NCI-H2227 treated with DMSO at 0.1 percent for 48 hours (cell line): ENCODE data around the gene ZNF705A.
"Not testable (repeated sequence)": the region's sequence is repeated elsewhere in the genome, so short reads cannot be mapped to it uniquely, and the experiment has no call there.

Experiments
- DNase-seq: peaks from one replicate; lab custom pipeline; 2025; lab: John Stamatoyannopoulos, UW

Gene ZNF705A

DNA sequence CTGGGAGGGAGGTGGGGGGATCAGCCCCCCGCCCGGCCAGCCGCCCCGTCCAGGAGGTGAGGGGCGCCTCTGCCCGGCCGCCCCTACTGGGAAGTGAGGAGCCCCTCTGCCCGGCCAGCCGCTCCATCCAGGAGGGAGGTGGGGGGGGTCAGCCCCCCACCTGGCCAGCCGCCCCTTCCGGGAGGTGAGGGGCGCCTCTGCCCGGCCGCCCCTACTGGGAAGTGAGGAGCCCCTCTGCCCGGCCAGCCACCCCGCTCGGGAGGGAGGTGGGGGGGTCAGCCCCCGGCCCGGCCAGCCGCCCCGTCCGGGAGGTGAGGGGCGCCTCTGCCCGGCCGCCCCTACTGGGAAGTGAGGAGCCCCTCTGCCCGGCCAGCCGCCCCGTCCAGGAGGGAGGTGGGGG is 27.4 kb downstream of the ZNF705A start:
- not testable (repeated sequence) for DNase-seq

DNA sequence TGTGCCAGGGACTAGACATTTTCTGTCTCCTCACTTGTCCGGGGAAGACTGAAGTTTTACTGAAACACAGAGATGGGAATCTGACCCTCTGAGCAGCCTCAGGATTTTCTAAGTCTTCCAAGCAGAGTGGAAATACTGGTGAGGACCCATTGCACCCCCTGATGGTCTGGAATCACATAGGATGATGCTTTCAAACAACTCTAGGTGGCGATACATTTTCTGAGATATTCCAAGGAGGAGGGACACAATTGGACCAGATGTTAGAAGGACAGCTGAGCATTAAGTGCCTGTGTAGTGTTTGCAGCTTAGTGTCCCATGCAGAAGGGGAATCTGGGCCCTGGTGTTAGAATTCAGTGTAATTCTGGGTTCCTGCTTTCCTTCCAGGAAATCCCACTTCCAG is 31.3 kb downstream of the ZNF705A start:
- DNase-seq = not testable (repeated sequence)

DNA sequence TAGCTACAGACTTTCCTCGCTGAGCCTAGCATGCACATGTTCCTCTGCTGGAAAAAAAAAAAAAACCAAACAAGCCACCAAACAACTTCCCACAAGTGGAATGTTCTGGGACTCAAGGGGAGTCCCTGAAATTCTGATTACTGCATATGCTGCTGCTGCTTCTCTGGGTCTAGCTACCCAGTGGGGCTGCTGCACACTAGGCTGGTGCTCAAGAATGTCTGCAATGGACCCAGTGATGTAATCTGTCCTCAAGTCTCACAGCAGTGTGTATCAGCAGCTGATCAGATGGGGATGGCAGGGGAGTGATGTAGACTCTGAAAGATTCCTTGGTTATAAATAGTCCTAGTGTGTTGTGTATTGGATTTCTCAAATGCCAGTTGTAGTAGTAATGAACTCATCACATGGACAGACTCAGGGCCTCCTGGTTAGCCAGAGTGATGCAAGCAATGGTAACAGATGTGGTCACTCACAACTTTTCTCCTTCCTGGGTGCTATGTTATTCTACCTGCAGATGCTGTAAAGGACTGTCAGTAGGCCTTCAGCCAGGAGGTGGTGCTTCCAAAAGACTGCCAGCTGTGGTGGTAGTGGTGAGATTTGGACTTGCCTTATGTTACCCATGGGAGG is 41.0 kb downstream of the ZNF705A start:
- DNase-seq = not testable (repeated sequence)

- not testable (repeated sequence) for DNase-seq
Observed at GRCh38 chr12:8218711-8219382, 62.0 kb downstream of the ZNF705A start.

GRCh38 chr12:8221375-8221774 is 64.6 kb downstream of the ZNF705A start:
- not testable (repeated sequence) for DNase-seq

DNA sequence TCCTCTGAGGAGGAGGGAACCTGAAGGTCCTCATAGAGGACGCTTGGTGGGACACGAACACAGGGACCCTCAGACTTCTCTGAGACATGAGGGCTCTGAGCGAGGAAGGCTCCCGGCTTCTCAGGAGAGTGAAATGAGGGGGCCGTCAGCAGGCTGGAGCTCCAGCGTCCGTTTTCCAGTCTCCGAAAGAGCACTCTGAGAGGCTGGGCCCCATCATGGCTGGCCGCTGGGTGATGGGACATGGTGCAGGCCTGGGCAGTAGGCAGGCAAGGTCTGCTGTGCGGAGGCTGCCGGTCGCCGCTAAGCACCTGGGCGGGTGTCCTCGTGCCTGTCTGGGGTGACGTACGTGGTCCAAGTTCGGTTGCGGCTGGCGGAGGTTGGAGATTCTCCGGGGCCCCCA is 65.0 kb downstream of the ZNF705A start:
- DNase-seq = not testable (repeated sequence)

GRCh38 chr12:8222303-8222702 is 65.5 kb downstream of the ZNF705A start:
- DNase-seq = not testable (repeated sequence)

- not testable (repeated sequence) for DNase-seq
Observed at GRCh38 chr12:8223646-8224045, 66.8 kb downstream of the ZNF705A start.

DNA sequence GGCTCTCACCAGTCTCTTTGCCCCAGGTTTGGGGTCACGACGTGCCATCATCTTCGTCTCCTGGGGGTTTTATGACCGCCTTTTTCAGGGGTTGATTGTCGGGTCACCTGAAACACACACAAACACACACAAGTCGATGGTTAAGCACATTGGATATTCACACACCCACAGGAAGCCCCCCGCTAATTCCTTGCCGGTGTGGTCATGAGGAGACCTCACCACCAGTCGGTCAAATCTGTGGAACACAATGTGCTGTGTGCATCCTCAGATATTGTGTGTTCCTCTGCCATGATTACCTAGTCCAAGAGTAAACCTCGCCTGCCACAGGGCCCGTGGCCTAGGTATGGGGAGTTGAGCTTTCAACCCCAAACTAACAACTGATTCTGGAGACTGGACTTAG is 68.0 kb downstream of the ZNF705A start:
- DNase-seq = not testable (repeated sequence)

DNA sequence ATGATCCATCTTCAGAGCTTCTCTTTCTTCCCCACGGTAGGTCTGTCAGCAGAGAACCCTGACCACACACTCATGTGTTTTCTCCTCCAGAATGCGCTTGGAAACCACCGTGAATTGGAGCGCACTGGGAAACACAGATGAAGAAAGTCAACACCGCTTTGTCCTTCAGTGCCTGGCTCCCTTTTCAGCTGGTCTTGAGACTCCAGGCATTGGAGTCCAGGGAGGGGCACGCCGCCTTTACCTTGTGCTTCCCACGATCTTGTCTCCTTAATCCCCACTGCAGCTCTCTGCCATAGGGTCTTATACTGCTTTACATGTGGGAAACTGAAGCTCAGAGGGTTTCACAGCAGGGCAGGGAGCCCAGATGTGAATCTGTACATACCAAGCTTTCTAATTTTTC is 69.5 kb downstream of the ZNF705A start:
- DNase-seq = no peak

DNA sequence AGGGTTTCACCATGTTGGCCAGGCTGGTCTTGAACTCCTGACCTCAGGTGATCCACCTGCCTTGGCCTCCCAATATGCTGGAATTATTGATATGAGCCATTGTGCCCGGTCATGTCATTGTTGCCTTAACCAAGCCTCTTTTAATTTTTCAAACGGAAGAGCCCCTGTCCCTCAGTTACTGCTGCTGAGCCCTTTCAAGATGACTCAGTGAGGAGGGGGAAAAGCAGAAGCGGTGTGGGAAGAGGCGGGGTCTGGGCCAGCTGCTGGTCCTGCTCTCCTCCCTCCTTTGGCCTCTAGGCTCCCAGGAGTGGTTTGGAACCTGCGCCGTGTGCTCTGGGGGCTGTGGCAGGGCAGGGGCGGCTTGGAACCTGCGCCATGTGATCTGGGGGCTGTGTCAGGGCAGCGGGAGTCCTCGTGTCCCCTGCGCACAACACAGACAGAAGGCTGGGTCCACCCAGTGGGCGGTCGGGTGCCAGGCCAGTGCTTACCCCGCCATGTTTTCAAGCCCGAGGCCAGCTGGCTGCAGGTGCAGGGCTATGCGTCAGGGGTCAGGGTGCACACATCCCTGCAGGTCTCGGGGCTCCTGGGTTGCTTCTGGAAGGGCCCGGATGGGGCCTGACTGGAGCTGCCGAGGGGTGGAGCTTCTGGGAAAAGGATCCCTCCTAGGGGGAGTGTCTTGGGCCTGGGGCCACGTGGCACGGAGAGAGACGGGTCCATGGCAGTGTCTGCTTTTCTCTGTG is 70.3 kb downstream of the ZNF705A start, which contains the start of gene FAM90A1:
FAM90A1 (minus strand) TSS at position 627 of the 740 bp plus-strand sequence. CDS start 2,786 bp downstream, outside the sequence.
- not testable (repeated sequence) for DNase-seq

- DNase-seq = not testable (repeated sequence)
Observed at GRCh38 chr12:8227732-8228077, 70.9 kb downstream of the ZNF705A start.

DNA sequence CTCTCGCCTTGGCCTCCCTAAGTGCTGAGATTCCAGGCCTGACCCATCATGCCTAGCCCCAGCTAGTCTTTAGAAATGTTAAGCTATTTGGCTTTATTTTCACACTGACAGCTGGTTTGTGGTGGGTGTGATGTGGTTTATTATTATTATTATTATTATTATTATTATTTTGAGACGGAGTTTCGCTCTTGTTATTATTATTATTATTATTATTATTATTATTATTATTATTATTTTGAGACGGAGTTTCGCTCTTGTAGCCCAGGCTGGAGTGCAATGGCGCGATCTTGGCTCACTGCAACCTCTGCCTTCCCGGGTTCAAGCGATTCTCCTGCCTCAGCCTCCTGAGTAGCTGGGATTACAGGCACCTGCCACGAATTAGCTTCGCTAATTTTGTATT is 71.8 kb downstream of the ZNF705A start:
- not testable (repeated sequence) for DNase-seq

- DNase-seq = not testable (repeated sequence)
Observed at GRCh38 chr12:8229486-8229885, 72.7 kb downstream of the ZNF705A start.
